Astrocyte of the cerebellum (primary cell): ENCODE results near the gene PLLP.
"Not testable (repeated sequence)": the region's sequence is repeated elsewhere in the genome, so short reads cannot be mapped to it uniquely, and the experiment has no call there.

Experiments
- DNase-seq: peaks from one replicate; pipeline ENCODE4 v3.0.0-alpha.2; 2011; ENCODE audit warnings: low read depth
- H3K4me3 ChIP-seq: 2 replicates; pipeline ENCODE4 v1.5.1; 2011; ENCODE audit warnings: mild to moderate bottlenecking, low read depth, low read length, moderate library complexity
- in situ Hi-C: cut with HindIII; loops from 2 replicates; pipeline ENCODE4 v1.10.0; 2017; ENCODE audit warnings: low sequenced_read_pairs
- TF ChIP-seq, protein P1 (sequence below): IDR thresholded peaks from 2 replicates; pipeline ENCODE4 v1.5.1; 2012; ENCODE audit warnings: low read length, low read depth, moderate library complexity, mild to moderate bottlenecking; ENCODE audit errors: missing control alignments

The PLLP gene

DNA sequence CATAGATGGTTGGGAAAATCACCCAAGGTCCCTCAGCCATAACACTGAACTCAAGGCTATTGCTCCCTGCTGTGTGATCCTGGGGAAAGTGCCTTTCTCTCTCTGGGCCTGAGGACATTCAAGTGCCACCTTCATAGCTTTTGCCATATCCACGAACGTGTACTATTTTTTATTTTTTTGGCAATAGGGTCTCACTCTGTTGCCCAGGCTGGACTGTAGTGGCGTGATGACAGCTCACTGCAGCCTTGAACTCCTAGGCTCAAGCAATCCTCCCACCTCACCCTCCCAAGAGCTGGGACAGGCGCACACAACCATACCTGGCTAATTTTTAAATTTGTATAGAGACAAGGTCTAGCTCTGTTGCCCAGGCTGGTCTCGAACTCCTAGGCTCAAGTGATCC is 10.6 kb downstream of the PLLP start:
- H3K4me3 ChIP-seq, result no peak overlapping the region
- DNase-seq, result no peak
- TF ChIP-seq, protein P1, sequence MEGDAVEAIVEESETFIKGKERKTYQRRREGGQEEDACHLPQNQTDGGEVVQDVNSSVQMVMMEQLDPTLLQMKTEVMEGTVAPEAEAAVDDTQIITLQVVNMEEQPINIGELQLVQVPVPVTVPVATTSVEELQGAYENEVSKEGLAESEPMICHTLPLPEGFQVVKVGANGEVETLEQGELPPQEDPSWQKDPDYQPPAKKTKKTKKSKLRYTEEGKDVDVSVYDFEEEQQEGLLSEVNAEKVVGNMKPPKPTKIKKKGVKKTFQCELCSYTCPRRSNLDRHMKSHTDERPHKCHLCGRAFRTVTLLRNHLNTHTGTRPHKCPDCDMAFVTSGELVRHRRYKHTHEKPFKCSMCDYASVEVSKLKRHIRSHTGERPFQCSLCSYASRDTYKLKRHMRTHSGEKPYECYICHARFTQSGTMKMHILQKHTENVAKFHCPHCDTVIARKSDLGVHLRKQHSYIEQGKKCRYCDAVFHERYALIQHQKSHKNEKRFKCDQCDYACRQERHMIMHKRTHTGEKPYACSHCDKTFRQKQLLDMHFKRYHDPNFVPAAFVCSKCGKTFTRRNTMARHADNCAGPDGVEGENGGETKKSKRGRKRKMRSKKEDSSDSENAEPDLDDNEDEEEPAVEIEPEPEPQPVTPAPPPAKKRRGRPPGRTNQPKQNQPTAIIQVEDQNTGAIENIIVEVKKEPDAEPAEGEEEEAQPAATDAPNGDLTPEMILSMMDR, result no peak
- in situ Hi-C loops, result no loop called here

DNA sequence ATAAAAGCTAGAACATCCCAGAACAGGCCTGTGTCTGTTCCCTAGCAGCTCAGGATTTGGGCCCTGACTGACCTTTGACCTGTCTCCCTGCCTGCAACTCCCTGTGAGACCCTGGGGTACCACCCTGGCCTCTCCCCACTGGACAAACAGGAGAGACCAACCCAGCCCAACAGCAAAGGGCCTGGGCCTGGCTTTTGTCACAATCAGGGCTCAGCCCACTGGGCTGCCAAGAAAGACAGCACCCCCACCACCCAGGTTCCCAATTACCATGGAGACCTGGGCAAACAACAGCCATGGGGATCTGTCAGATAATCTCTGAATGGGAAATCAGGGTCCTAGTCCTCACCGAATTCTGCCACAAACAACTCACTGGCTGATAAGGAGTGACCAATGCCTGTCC is 11.1 kb downstream of the PLLP start:
- no peak overlapping the region for H3K4me3 ChIP-seq
- in situ Hi-C loops, result no loop called here
- TF ChIP-seq, protein P1, result no peak
- DNase-seq, result no peak

DNA sequence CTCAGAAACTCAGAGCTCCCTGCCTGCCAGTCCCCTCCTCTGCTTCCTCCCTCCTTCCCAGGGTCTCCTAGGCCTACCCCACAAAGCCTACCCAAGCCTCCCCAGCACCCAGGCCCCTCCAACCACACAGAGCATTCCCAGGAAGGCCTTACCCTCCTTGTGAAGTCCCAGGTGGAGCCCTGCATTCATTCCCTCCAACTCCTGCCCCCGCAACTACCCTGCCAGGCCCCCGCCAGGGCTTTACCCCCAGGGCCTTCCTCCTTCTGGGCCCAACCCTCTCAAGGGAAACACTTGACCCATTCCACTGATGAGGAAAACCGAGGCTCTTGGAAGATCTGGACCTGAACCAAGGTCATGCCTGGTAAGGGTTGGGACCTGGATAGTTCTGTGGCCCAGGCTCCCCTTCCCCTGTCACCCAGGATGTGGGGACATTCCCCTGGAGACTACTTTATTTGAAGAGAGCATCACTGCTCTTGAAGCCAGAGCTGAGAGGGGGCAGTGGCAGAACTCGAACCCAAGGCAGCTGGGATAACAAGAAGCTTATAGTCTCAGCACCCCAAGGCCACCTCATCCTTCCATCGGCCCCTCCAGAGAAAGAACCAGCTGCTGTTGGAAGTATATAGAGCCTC is 12.5 kb downstream of the PLLP start:
- in situ Hi-C loops, result no loop called here
- DNase-seq, result no peak
- TF ChIP-seq, protein P1, result no peak
- H3K4me3 ChIP-seq, result no peak overlapping the region

DNA sequence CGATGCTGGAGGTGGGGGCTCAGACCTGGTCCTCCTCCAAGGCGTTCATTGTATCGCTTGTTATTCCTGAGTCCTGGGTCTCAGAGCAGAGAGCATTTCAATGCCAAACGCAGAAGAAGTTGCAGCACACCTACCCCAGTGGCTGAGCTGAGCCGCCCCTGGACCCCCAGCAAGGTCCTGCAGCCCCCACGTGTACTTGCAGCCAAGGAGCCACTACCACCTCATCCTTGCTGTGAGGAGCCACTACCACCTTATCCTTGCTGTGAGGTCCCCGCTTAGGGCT is 13.5 kb downstream of the PLLP start:
- in situ Hi-C loops, result no loop called here
- TF ChIP-seq, protein P1, result no peak

DNA sequence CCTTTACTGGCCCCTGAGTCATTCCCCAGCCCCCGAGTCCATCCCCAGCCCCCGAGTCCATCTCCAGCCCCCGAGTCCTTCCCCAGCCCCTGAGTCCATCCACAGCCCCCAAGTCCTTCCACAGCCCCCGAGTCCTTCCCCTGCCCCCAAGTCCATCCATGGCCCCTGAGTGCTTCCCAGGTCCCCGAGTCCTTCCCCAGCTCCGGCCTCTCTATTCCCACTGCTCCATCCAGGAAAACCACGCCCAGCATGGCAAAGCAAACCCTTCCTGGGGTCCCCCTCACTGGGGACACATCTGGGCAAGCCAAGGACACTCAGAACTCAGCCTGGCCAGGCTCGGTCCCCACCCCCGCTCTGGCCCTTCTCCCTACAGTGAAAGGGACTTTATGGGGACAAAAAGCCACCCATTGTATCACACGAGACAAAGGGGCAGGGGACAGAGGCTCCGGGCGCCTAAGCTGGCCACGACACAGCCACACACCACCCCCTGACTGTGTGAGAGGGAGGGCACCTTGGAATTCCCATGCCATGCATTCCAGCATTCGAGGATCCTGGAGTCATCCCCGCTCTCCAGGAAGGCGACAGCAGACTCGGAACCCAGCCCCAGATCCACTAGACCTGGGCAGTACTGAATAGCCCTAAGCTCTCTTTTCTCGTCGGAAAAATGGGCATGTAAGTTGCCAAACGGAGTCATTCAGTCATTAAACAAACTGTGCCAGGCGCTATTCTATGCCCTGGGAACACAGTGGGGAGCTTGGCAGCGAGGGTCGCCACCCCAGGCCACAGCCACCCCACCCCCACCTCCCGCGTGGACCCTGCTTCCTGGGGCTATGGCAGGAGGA is 14.0 kb downstream of the PLLP start:
- in situ Hi-C loops, result no loop called here
- TF ChIP-seq, protein P1, result no peak
- no peak overlapping the region for H3K4me3 ChIP-seq
- no peak for DNase-seq

More for the DNA sequence above, 13.5 kb downstream of the PLLP start:
- no peak for DNase-seq
- H3K4me3 ChIP-seq, result no peak overlapping the region

DNA sequence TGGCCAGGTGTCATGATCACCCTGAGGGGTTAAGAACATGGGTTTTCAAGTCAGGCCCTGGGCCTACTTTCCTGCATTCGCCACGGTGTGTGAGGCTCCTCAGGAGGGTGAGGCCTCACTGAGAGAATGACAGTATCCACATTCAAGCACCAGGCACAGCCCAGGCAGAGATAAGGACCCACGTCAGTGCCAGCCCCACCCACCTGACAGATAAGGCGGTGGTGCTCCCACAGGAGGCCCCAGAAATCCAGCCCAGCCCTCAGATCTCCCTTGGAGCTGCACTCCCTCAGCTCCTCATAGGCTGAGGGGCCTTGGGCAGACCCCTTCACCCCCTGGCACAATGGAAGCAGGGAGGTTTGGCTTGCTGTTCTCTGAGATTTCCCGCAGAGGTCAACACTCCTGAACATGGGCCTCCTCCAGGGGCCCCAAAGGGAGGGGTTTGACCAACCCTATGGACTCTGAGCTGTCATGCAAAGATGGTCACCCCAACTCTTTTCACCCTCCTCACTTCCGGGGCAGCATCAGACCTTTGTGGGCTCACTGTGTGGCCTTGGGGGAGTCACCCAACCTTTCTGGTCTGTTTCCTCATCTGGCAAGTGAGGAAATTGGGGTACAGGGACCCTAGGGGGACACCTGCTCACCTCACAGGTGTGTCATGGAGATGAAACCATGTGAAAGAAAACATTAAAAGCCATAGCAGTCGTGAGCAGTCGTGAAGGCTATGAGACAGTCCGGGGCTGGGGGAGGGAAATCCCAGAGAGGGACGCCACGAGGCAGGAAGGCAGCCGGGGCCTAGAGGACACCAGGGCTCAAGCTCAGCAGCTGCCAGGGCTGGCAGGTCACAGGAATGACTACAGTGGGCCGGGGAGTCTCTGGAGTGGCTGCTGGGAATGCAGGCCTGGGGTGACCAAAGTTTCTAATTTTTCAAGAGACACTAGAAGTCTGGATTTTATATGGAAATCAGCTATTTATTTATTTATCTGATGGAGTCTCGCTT is 15.4 kb downstream of the PLLP start:
- TF ChIP-seq, protein P1, result no peak
- in situ Hi-C loops, result no loop called here
- no peak for DNase-seq
- no peak overlapping the region for H3K4me3 ChIP-seq

DNA sequence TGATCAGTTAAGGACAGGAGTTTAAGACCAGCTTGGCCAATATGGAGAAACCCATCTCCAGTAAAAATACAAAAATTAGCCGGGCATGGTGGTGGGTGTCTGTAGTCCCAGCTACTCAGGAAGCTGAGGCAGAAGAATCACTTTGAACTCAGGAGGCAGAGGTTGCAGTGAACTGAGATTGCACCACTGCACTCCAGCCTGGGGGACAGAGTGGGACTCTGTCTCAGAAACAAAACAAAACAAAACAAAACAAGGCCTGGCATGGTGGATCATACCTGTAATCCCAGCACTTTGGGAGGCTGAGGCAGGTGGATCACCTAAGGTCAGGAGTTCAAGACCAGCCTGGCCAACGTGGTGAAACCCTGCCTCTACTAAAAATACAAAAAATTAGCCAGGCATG is 17.1 kb downstream of the PLLP start:
- H3K4me3 ChIP-seq, DNase-seq, in situ Hi-C loops: not testable (repeated sequence)
